ENCODE results near the gene KLHL10. TPM values are rescaled to one million over a fixed set of nuclear protein-coding genes. Genes with fewer than 3 reads are reported as not detected.

KLHL10 gene
- total and polyA plus RNA-seq, 2 experiments from 2014 or later: 0.13 to 0.42 TPM

- Histone ChIP-seq H3K4me3 (no peak overlapping the region), H3K27ac (ENCODE audit: low read depth) (no peak overlapping the region), H3K79me2 (replicated peaks; ENCODE audit: insufficient read depth) (no peaks in the 10 kb centered on the region), H3F3A (replicated peaks; ENCODE audit: low read depth) (peaks cover 8% of the 10 kb centered on the region; the same call in 1 of the 2 replicates), H2AFZ (no peak overlapping the region), H3K36me3 (ENCODE audit: insufficient read depth) (no peaks in the 10 kb centered on the region), H3K4me1 (ENCODE audit: insufficient read depth) (peaks cover 27% of the 10 kb centered on the region), H3K9me2 (ENCODE audit: insufficient read depth) (no peaks in the 10 kb centered on the region), H4K20me1 (replicated peaks; ENCODE audit: insufficient read depth) (no peaks in the 10 kb centered on the region; the same call in 1 of the 2 replicates), H3K4me2 (no peak overlapping the region), H3K27me3 (ENCODE audit: insufficient read depth) (peaks cover 21% of the 10 kb centered on the region)
- H3K27ac Mint-ChIP-seq: peak overlapping the region; percentile 19; the same call in 1 of the 2 replicates
- no peak for TF ChIP-seq CREB1 (CRISPR knock-in tag; IDR thresholded peaks at IDR 0.05; ENCODE audit: low read depth)
- no peak for TF ChIP-seq EZH2 (IDR thresholded peaks at IDR 0.05; ENCODE audit: low read depth, unreplicated experiment)
- no peak for TF ChIP-seq ZNF114 (CRISPR knock-in tag; IDR thresholded peaks at IDR 0.05)
- TF ChIP-seq STAT1 (IDR thresholded peaks at IDR 0.05; ENCODE audit: unreplicated experiment): no peak
- TF ChIP-seq EZH2phosphoT487 (IDR thresholded peaks at IDR 0.05; ENCODE audit: unreplicated experiment): no peak
- H3K9me3 Mint-ChIP-seq: no peaks in the 10 kb centered on the region
- no peak overlapping the region; the same call in 2 of the 3 replicates for H3K4me3 Mint-ChIP-seq
- peaks cover 34% of the 10 kb centered on the region for H3K4me1 Mint-ChIP-seq
- peaks cover 18% of the 10 kb centered on the region for H3K36me3 Mint-ChIP-seq (ENCODE audit: low read depth)
- DNase-seq (ENCODE audit: low spot score) (no peak), ATAC-seq (no peak; the same call in 2 of the 3 replicates)
- peaks cover 37% of the 10 kb centered on the region for H3K27me3 Mint-ChIP-seq (ENCODE audit: insufficient read depth, low read depth, poor library complexity)
Observed at GRCh38 chr17:41799366-41799765, 38.3 kb upstream of the KLHL10 start.

GRCh38 chr17:41800601-41801373, 36.8 kb upstream of the KLHL10 start:
- peaks cover 5% of the 10 kb centered on the region; the same call in 1 of the 2 replicates for H3F3A ChIP-seq (replicated peaks; ENCODE audit: low read depth)
- peaks cover 27% of the 10 kb centered on the region for H3K27me3 Mint-ChIP-seq (ENCODE audit: insufficient read depth, low read depth, poor library complexity)
- H3K9me2 ChIP-seq (ENCODE audit: insufficient read depth): no peaks in the 10 kb centered on the region
- H3K36me3 ChIP-seq (ENCODE audit: insufficient read depth): no peaks in the 10 kb centered on the region
- peak overlapping the region; percentile 79 for H3K4me2 ChIP-seq
- peak overlapping the region; percentile 68 for H3K27ac ChIP-seq (ENCODE audit: low read depth)
- peak overlapping the region; percentile 88 for H3K27ac Mint-ChIP-seq
- DNase-seq (ENCODE audit: low spot score): peak; percentile 94
- peaks cover 26% of the 10 kb centered on the region for H3K4me1 Mint-ChIP-seq
- H3K4me3 Mint-ChIP-seq: peak overlapping the region; percentile 53
- H3K4me3 ChIP-seq: peak overlapping the region; percentile 48
- peaks cover 14% of the 10 kb centered on the region for H3K4me1 ChIP-seq (ENCODE audit: insufficient read depth)
- H2AFZ ChIP-seq: no peak overlapping the region
- H4K20me1 ChIP-seq (replicated peaks; ENCODE audit: insufficient read depth): no peaks in the 10 kb centered on the region; the same call in 1 of the 2 replicates
- H3K79me2 ChIP-seq (replicated peaks; ENCODE audit: insufficient read depth): no peaks in the 10 kb centered on the region
- peaks cover 7% of the 10 kb centered on the region; the same call in 1 of the 2 replicates for H3K27me3 ChIP-seq (ENCODE audit: insufficient read depth)
- H3K9me3 Mint-ChIP-seq: no peaks in the 10 kb centered on the region
- peak; percentile 87 for ATAC-seq
- H3K36me3 Mint-ChIP-seq (ENCODE audit: low read depth): peaks cover 27% of the 10 kb centered on the region
- TF ChIP-seq CTCF (conservative IDR thresholded peaks at IDR 0.05; ENCODE audit: low read depth in 2 of 2) (no peak; a peak in 1 of 4 replicates), ZNF114 (CRISPR knock-in tag; IDR thresholded peaks at IDR 0.05) (no peak), STAT1 (IDR thresholded peaks at IDR 0.05; ENCODE audit: unreplicated experiment) (no peak), NANOG (IDR thresholded peaks at IDR 0.05; ENCODE audit: borderline replicate concordance) (no peak), EZH2 (IDR thresholded peaks at IDR 0.05; ENCODE audit: low read depth, unreplicated experiment) (no peak), CREB1 (CRISPR knock-in tag; IDR thresholded peaks at IDR 0.05; ENCODE audit: low read depth) (0 out of 2 replicates have a peak, but pooled peaks have one; percentile 33), ZNF331 (CRISPR knock-in tag; IDR thresholded peaks at IDR 0.05; ENCODE audit: low read depth) (no peak), ETS1 (IDR thresholded peaks at IDR 0.05) (no peak)
- TF ChIP-seq, protein P1, sequence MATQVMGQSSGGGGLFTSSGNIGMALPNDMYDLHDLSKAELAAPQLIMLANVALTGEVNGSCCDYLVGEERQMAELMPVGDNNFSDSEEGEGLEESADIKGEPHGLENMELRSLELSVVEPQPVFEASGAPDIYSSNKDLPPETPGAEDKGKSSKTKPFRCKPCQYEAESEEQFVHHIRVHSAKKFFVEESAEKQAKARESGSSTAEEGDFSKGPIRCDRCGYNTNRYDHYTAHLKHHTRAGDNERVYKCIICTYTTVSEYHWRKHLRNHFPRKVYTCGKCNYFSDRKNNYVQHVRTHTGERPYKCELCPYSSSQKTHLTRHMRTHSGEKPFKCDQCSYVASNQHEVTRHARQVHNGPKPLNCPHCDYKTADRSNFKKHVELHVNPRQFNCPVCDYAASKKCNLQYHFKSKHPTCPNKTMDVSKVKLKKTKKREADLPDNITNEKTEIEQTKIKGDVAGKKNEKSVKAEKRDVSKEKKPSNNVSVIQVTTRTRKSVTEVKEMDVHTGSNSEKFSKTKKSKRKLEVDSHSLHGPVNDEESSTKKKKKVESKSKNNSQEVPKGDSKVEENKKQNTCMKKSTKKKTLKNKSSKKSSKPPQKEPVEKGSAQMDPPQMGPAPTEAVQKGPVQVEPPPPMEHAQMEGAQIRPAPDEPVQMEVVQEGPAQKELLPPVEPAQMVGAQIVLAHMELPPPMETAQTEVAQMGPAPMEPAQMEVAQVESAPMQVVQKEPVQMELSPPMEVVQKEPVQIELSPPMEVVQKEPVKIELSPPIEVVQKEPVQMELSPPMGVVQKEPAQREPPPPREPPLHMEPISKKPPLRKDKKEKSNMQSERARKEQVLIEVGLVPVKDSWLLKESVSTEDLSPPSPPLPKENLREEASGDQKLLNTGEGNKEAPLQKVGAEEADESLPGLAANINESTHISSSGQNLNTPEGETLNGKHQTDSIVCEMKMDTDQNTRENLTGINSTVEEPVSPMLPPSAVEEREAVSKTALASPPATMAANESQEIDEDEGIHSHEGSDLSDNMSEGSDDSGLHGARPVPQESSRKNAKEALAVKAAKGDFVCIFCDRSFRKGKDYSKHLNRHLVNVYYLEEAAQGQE (IDR thresholded peaks at IDR 0.05; ENCODE audit: unreplicated experiment): no peak

Measured in GM23338 (cell line).